ENCODE measurements around the gene IL1RAP.

GRCh38 chr3:190580417-190580816, 66.5 kb downstream of the IL1RAP start:
- TF ChIP-seq CTCF (IDR thresholded peaks at IDR 0.05): no peak
- no peak for TF ChIP-seq POLR2A (IDR thresholded peaks at IDR 0.05)
